Stimulated activated CD8-positive, alpha-beta memory T cell treated with anti-CD3 and anti-CD28 coated beads, Interleukin-7, amount 100 ng/mL, for 48 hours (primary cell): ENCODE data around the gene PTGES2.
"Not testable (repeated sequence)": the region's sequence is repeated elsewhere in the genome, so short reads cannot be mapped to it uniquely, and the experiment has no call there.

Experiments
- DNase-seq, 2 donors: peaks; one replicate each; pipeline ENCODE4 v3.0.0-alpha.2; 2020; ENCODE audit warnings: low read depth in 1 of 2; ENCODE audit errors: extremely low read depth in 1 of 2

The PTGES2 gene

GRCh38 chr9:128092199-128092977, 35.1 kb downstream of the PTGES2 start:
- DNase-seq = no peak

GRCh38 chr9:128091571-128091970, 36.0 kb downstream of the PTGES2 start:
- no peak for DNase-seq

- no peak for DNase-seq
These were observed 36.4 kb downstream of the PTGES2 start for GRCh38 chr9:128091144-128091543.

GRCh38 chr9:128089299-128089698, 38.2 kb downstream of the PTGES2 start:
- no peak for DNase-seq

- no peak for DNase-seq
These were observed 39.1 kb downstream of the PTGES2 start for GRCh38 chr9:128088253-128088945.

- DNase-seq = no peak
These were observed 40.3 kb downstream of the PTGES2 start for GRCh38 chr9:128087262-128087661.

GRCh38 chr9:128085943-128086342, 41.6 kb downstream of the PTGES2 start:
- DNase-seq = no peak

GRCh38 chr9:128084746-128085145, 42.8 kb downstream of the PTGES2 start:
- DNase-seq = no peak

- DNase-seq = no peak
These were observed 45.4 kb downstream of the PTGES2 start for GRCh38 chr9:128082151-128082550.

GRCh38 chr9:128081056-128081455, 46.5 kb downstream of the PTGES2 start:
- DNase-seq = no peak

GRCh38 chr9:128080206-128080605, 47.3 kb downstream of the PTGES2 start:
- no peak for DNase-seq

GRCh38 chr9:128078504-128079434, 48.8 kb downstream of the PTGES2 start:
- DNase-seq = no peak

- no peak for DNase-seq
These were observed 49.6 kb downstream of the PTGES2 start for GRCh38 chr9:128077847-128078503.

GRCh38 chr9:128073253-128073886, 54.2 kb downstream of the PTGES2 start:
- no peak for DNase-seq

- DNase-seq = no peak
These were observed 55.1 kb downstream of the PTGES2 start for GRCh38 chr9:128072144-128073021.

- not testable (repeated sequence) for DNase-seq
These were observed 56.1 kb downstream of the PTGES2 start for GRCh38 chr9:128071475-128071874.

- no peak for DNase-seq
These were observed 56.7 kb downstream of the PTGES2 start for GRCh38 chr9:128070874-128071273.
